ENCODE measurements around the gene BCL7C.

Gene BCL7C

DNA sequence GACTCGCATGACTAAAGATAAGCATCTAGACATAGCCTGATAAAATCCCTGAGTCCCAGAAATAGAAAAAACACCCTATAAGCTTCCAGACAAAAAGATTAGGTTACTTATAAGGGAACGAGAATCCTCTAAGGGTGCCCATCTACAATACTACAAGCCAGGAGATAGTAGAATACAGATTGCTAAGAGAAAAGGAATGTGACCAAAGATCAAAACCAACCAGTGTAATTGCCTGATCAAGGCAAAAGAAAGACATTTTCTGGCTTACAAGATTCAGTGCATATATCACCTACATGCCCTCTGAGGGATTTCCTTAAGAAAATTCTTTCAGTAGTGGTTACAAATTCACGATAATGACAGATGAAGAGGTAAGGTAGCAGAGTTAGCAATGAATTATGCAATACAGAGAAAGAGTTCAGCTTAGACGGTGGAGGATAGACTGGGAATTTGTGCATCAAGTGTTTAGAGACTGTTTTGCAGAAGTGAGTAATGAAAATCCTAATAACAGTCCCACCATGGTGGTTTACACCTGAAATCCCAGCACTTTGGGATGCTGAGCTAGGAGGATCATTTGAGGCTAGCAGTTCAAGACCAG lies 35.0 kb downstream of the BCL7C start:
- no peak for DNase-seq

DNA sequence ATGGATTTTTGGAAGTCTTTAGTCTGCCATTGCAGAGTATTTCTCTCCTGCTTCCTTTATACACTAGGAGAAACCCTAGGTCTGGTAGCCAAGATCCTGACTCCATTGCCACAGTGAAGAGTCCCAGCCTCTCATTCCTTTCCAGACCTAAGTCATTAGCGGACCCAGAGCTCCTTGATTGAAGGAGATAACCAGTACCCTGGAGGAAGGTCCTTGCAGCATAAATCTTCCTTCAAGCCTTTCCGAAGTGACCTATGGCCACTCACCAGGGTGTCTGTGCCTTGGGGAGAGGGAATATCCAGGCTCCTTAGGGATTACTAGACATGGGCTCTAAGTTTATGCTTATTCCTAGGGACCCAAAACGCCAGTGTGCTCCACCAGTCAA lies 35.8 kb downstream of the BCL7C start:
- DNase-seq = no peak

DNA sequence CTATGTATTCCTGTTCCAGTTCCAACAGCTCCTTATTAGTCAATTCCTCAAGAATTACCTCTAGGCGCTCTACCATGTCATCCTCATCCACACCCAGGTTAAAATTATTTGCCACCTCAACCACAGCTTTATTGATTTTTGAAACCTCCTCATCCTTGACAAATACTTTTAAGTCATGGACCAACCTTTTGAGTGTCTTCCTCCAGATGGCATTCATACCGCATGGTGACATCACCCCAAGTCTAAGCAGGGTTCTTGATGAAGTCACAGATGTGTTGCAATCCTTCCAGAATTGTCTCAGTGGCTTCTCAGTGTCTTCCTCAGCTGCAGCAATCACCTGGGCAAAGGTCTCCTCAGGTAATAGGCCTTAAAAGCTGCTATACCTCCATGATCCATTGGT lies 40.1 kb downstream of the BCL7C start:
- no peak for DNase-seq

DNA sequence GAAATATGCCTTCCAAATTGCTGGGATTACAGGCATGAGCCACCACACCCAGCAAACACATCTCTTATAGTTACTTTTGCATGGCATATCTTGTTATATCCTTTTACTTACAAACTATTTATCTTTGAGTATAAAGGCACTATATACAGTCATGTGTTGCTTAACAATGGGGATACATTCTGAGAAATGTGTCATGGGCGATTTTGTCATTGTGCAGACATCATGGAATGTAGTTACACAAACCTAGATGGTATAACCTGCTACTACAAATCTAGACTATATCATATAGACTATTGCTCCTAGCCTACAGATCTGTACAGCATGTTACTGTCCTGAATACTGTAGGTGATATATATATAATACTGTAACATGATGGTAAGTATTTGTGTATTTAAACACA lies 43.6 kb downstream of the BCL7C start:
- no peak for DNase-seq

DNA sequence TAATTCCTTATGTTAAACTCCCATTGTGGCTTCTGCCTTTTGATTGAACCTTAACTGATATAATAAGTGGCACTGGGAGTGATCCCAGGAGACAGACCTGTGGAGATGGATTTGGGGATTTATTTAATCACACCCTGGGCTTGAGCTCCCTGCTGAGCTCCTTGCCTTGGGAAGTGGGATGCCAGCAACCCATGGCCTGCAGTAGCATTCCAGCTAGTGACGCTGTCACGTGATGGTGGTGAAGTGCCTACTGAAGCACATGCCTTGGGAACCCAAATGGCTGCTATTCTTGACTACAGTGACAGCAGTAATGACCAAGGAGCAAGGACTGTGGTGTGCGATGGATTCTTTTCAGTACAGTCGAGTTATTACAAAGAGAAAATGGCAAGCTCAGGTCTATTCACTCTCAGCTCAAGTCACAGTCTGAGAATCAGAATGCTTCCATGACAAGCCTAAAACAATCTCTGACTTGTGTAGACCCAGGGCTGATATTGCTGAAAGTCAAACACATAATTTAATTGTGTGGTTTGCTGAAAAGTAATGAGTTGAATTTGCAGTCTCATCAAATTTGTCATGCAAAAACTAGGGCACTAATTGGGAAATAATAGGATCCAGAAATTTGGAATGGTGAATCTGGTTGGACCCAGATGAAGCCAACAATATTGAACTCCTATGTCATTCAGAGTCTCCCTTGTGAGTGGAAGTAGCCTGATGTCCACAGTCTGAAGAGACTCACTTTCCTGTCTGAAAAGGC lies 47.1 kb downstream of the BCL7C start:
- DNase-seq = no peak

DNA sequence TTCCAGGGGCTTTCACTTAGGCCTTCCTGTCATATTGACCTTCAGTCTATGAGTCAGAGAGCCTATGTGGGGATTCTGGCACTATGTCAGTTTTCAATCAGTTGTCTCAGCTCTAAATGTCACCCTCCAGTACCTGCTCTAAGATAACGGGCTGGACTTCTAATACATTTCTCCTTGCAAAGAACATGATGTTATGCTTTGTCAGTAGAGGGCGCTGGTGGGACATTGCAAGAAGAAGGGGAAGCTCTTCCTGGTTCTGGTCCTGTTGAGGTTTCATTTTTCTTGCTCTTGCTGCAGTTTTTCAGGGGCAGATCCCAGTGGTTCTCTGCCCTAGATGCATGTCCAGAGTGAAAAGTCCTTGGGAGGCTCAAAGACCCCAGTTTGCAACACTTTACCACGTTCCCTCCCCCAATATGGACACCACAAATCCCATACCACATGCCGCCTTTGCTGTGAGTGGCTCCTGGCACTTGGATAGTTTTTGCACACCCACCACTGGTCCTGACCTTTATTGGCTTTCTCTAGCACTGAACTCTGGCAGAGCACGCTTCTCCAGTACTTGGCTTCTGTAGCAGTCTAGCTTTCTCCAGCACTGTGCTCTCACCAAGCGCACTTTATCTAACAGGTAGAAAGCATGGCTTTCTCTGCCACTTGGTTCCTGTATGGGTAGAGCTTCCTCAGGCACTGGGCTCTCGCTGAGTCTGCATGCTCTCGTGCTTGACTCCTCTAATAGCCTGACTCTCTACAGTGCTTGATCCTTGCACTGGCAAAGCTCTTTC lies 49.0 kb downstream of the BCL7C start:
- peak; percentile 78 for DNase-seq

DNA sequence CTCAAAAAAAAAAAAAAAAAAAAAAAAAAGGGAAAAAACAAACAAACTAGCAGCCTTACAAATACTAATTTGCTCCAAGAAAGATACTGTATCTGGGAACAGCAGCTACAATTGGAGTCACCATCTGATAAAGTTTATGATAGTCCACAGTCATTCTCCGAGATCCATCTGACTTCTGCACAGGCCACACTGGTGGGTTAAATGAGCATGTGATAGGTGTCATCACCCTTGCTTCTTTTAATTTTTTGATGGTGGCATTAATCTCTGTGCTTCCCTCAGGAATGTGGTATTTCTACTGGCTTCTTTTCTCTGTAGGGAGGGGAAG lies 49.6 kb downstream of the BCL7C start:
- DNase-seq = no peak

DNA sequence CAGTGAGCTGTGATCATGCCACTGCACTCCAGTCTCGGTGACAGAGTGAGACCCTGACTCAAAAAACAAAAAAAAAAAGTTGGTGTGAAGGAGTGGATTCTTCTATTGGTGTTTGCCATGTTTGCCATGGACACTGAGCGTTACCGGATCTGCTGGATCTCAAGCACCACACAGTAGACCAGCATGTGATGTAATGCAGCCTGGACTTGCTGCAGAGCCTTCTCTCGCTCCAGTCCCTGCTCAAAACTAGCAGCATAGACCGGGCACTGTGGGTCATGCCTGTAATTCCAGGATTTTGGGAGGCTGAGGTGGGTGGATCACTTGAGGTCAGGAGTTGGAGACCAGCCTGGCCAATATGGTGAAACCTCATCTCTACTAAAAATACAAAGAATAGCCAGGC lies 50.4 kb downstream of the BCL7C start:
- no peak for DNase-seq

DNA sequence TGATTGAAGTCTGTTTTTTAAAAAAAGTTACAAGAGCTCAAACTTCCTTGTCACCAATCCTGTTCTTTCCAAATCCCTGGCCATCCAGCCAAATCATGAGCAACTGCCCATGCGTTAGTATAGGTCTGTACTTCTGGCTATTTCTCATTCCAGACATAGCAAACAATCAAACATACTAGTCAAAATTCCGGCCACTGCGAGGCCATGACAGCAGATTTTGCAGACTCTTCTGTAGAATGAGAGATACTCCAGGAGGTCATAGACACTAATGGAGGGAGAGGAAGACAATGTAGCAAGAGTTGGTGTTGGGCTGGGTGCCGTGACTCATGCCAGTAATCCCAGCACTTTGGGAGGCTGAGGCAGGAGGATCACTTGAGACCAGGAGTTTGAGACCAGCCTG lies 50.9 kb downstream of the BCL7C start:
- DNase-seq = no peak

DNA sequence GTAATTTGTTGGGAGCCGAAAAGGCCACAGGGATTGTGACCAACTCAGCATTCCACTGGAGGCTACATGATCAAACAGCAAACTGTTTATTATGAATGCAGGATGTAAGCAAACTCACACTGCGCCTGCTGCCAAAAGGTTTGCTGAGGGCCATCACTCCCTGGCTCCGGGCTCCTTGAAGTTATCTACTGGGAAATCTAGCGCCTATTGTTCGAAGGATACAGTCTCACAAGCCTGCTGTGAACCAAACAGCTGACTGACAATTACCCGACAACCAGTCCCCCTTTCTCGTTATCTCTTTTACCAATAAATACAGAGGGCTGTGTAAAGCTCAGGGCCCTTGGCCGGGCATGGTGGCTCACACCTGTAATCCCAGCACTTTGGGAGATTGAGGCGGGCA lies 52.5 kb downstream of the BCL7C start:
- no peak for DNase-seq

DNA sequence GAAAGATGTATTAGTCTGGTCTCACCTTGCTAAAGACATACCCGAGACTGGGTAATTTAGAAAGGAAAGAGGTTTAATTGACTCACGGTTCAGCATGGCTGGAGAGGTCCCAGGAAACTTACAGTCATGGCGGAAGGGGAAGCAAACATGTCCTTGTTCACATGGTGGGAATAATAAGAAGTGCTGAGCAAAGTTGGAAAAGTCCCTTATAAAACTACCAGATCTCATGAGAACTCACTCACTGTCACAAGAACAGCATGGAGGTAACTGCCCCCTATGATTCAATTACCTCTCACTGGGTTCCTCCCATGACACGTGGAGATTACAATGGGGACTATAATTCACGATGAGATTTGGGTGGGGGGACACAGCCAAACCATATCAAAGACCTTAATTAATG lies 53.3 kb downstream of the BCL7C start:
- no peak for DNase-seq

DNA sequence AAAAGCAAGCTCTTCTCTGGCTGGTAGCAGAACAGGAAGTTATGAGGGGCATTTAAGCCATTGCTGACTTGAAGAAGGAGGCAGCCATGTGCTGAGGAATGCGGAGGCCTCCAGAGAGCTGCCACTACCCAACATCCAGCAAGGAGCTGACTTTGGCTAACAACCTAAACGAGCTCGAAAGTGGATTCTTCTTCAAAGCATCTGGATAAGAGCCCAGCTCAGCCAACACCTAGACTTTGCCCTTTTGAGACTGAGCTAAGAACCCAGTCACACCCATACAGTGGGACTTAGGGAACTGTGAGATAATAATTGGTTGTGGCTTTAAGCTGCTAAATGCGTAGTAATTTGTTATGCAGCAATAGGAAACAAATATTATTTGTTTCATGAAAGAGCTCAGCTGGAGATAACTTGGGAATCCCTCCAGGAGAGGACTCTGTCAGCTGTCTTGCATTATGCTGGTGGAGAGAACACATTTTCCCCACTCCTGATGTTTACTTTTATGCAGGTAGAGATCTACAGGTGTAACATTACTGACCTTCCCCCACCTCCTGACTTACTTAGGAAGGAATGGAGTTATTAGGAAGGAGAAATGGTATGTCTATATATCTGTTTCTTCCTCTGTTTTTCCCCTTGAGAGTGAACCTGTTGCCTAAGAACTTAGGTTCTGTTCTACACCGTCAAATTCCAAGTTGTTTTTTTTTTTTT lies 54.2 kb downstream of the BCL7C start:
- no peak for DNase-seq

DNA sequence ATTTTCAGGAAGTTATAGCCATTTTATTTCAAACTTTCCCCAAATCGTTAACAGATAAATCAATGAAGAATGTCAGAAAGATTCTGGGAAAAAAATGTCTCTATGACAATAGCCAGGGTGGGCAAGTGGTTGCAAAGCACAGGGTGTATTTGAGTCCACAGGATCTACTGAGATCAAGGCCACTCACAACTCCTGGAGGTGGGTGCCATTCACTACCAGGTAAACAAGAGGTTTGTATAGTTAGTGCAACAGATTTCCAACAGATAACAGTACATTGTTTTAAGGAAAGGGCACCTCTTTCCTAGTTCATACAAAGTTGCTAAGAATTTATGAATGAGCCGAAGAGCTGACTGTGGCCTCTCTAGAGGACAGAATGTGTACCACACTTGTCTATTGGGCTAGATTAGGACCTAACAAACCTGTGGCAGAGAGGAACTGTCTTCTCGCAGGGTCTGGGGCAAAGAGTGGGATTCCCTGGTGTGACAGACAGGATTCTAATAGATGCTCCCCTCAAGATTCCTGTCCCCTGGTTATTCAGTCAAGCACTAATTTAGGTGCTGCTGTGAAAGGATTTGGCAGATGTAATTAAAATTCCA lies 54.9 kb downstream of the BCL7C start:
- no peak for DNase-seq

DNA sequence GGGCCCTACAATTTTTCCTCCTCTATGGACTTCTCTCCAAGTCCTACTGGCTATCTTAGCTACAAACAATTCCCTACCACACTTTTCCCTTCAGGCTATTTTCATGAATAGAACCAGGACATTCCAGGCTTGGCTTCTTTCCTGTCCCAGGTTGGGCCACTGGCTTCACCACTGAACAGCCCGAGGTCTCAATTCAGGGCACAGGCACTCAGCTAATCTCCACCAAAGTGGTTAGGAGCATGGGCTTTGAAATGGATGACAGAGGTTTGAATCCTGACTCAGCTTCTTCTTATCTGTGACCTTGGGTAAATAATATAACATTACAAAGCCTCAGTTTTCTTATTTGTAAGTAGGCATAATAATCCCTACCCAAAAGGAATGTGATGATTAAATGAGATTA lies 56.0 kb downstream of the BCL7C start:
- no peak for DNase-seq

Data from activated T-cell treated with anti-CD3 and anti-CD28 coated beads for 4 hours (primary cell).